ENCODE data around the gene DOCK10.

DOCK10 gene

DNA sequence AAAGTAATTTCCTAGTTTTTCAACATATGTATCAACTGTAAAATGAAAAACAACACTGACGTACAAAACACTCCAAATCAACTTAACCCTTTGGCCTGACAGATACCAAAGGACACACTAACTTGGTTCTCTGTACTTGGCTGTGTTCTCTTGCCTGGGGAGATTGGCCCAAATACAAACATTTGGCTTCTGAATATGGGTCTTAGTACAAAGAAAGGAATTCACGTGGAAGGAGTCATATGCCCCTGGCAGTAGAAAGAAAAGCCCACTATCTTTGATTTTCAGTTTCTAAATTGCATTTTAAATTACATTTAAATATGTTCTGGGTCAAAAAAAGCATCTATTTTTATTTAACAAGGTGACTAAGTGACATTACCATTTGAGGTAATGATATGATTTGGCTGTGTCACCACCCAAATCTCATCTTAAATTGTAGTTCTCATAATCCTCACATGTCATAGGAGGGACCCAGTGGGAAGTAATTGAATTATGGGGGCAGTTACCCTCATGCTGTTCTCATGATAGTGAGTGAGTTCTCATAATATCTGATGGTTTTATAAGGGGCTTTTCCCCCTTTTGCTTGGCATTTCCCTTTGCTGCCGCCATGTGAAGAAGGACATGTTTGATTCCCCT lies 172.6 kb downstream of the DOCK10 start:
- no peak for DNase-seq

GRCh38 chr2:224865016-224865415 lies 177.3 kb downstream of the DOCK10 start:
- no peak for DNase-seq

- no peak for DNase-seq
Measured at GRCh38 chr2:224861266-224861665, 181.0 kb downstream of the DOCK10 start.

- DNase-seq = no peak
Measured at GRCh38 chr2:224860786-224861185, 181.5 kb downstream of the DOCK10 start.

DNA sequence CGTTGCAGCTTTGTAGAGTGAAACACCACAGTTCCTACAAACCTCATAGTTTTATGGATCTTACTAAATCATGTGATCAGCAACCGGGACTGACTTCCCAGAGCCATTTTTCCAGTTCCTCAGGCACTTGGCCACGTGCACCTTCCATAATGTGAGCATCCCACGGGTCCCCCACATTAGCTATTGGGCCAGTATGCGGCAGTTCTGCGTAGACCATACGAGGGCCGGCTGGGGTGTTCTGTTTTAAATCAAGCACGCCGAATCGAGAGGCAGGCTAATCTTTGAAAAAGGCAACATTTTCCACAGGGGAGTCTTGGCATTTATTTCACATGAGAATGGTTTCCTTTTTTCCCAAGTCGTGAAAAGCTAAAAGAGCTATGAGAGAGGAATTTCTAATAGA lies 190.5 kb downstream of the DOCK10 start:
- no peak for DNase-seq

DNA sequence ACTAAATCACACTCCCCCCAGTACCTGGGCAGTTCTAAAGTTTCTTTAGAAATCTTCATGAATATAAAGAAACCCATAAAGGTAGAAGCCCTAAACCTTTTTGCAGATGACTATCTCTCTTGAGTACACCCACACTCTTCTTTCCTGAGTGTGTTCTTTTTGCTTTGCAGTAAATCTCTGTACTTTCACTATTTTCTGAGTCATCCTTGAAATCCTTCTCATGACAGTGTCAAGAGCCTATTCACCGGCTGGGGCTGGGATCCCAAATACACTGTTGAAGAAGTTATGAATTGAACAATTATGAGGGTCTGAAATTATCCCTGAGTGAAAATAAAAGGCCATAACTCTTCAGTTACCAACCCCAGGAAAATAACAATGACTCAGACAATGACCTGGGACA lies 192.2 kb downstream of the DOCK10 start:
- no peak for DNase-seq

DNA sequence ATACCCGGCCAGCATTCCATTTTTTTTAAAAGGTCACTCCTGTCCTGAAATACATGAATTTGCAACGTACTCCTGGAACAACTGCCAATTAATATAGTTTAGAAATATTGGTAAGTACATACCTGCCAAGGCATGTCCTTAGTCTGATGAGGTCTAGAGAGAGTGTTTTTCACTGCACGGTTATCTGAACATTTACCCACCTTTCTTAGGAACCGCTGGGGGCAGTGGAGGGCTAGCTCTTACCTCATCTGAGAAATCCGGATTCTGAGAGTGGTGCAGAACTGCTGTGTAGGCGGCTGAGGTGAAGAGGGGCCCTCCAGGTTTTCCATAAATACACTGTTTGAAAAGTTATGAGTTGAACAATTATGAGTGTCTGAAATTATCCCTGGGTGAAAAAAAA lies 193.0 kb downstream of the DOCK10 start:
- no peak for DNase-seq

- DNase-seq = no peak
Measured at GRCh38 chr2:224847961-224848850, 194.1 kb downstream of the DOCK10 start.

DNA sequence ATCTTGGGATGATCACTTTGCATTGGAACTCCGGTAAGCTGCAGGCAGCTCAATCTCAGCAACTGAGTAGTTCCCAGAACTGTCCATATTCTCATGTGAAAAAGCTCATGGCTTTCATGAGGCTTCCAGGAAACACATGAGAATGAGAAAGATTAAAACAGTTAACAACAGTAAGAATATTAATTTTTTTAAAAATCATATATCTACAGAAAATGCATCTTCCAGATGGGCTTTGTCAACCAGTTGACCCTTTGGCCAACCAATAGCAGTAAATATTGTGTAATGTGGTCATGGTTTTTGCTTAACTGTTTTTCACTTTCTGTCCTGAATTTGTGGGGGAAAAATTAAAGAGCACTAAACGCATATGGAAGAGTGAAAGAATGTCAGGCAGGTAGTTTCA lies 194.9 kb downstream of the DOCK10 start:
- DNase-seq = no peak

DNA sequence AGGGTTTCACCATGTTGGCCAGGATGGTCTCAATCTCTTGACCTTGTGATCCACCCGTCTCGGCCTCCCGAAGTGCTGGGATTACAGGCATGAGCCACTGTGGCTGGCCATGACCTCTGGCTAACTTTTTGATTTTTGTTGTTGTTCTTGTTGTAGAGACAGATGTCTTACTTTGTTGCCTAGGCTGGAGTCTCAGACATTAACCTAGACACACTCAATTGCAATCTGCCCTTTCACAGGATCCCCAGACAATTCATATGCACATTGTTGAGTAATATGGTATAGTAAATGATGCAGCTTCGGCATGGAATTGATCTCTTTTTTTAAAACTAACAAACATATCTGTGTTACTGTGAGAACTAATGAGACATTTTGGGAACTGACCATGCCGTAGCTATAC lies 195.6 kb downstream of the DOCK10 start:
- DNase-seq = no peak

GRCh38 chr2:224846161-224846560 lies 196.1 kb downstream of the DOCK10 start:
- no peak for DNase-seq

DNA sequence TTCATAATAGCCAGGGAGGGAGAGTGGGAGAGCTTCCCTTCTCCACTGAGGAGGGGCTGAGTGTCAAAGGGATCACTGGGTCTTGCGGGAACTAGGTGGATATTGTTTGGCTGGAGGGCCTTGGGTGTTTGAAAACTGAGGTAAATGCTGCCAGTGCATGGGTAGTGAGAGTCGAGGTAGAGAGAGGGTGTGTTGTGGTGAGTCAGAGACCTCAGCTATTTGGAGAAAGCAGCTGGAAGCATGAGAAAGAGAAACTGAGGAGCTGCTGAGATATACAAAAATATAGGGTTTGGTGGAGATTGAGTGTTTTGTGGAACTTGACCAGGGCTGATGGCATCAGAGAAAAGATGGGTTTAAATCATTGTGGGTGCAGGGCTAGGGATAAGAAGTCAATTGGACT lies 199.1 kb downstream of the DOCK10 start:
- DNase-seq = no peak

GRCh38 chr2:224841910-224842309 lies 200.4 kb downstream of the DOCK10 start:
- no peak for DNase-seq

DNA sequence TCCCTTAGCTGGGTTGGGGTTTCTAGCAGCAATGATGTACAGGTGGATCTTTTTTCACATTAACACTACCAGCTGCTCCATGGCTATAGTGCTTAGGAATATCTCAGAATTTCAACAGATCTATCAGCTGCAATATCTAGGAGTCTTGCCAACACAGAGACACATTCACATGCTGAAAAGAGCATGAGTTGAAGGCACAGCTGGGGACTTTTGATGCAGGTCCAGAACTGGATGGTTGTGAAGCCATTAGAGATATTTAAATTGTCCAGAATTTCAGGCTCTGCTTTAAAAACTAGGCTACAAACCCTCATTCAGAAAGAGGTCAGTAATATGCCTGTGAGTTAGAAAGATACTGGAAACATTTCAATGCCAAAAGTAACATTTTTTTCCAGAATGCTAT lies 203.9 kb downstream of the DOCK10 start:
- no peak for DNase-seq

DNA sequence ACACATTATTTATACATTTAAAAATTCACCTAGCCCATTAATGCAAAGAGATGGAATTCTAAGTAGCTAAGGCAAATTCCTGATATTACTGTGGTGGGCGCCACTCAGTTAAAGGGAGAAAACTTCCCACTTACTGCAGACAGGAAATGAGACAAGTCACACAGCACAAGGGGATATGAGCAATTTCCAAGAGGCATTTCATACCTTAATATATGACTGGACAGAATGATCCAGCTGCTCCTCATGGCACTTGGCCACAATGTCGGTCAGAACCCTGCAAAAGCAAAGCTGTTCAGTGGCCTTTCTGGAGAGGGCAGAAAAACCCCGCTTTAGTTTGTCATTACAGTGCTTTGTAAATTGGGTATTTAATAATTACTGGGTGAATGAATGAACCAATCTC lies 204.7 kb downstream of the DOCK10 start:
- no peak for DNase-seq

DNA sequence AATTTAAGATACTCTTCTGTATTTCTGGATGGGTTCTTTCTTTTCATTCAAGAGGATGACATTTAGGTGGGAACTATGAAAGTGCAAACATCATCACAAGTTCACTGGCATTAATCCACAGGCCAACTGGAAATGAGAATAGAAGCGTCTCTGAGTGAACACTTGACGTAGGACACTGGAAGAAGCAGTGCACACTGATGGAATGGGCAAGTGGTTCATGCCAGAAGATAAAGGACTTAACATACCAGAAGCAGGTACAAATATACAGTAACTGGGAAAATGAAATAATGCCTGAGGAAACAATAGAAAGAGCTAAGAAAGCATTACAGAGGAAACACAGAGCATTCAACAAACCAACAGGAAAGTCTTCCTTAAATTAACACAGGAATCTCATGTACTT lies 205.2 kb downstream of the DOCK10 start:
- no peak for DNase-seq

DNA sequence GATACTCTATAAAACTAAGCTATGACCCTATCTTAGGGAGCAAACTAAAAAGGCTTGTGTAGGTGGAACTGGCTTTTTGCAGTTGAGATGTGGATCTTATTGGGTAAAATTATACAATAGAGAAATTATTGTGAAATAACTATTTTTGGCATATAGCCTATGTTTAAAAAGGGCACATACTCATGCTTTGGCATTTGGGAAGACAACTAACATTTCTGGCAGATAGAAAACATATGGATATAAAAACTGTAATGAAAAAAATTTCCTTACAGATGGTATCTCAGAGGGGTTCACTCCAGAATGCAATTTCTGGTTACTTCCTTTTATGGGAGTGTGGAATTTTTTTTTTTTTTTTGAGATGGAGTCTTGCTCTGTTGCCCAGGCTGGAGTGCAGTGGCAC lies 206.0 kb downstream of the DOCK10 start:
- no peak for DNase-seq

DNA sequence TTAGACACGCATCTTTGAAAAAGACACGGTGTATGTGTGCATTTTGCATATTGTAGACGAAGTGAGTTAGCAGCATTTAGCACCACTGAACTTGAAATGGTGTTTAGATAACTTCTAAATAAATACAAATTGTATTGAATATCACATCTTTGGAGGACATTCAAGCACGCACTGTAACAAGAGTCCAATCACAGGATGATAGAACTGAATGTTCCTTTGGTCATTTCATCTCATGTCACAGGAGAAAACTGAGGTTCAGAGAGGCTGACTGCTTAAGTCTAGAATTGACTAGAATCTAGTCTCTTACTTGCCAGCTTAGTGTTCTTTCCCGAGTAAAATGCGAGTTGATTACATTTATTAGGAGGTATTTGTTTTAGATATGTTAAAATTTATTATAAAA lies 206.9 kb downstream of the DOCK10 start:
- no peak for DNase-seq

GRCh38 chr2:224833986-224834385 lies 208.3 kb downstream of the DOCK10 start:
- DNase-seq = no peak

GRCh38 chr2:224832207-224832606 lies 210.1 kb downstream of the DOCK10 start:
- DNase-seq = no peak

GRCh38 chr2:224831530-224831929 lies 210.7 kb downstream of the DOCK10 start:
- DNase-seq = no peak

DNA sequence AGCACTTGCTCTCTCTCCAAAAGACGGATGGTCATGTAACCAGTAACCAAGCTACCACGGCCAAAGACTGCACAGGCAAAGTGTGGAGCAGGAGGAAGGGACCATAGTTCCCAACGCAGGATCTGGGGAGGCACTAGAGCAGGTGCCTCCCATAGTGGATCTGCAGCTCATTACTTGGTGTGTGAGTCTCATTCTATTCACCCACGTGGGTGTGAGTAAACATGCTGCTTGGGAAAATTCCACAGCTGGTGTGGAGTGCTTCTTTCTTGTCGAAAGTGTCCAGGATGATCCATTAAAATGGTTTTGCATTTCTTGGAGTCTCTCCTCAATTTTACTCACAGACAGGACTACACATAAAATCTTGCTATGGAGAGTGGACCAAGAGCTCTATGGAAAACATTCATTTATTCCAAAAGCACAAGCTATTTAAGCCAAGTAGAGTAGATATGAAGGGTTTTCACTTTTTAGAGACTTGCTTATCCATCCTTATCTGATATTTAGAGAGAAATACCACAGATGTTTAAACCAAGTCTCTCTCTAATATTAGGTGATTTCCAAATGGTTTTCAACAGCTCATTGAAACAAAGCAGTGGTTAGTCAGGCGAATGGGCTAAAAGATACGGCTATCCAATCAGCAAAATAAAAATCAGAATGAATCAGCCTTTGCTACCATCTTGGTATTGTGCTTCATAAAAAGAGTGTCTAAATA lies 221.8 kb downstream of the DOCK10 start:
- DNase-seq = no peak

DNA sequence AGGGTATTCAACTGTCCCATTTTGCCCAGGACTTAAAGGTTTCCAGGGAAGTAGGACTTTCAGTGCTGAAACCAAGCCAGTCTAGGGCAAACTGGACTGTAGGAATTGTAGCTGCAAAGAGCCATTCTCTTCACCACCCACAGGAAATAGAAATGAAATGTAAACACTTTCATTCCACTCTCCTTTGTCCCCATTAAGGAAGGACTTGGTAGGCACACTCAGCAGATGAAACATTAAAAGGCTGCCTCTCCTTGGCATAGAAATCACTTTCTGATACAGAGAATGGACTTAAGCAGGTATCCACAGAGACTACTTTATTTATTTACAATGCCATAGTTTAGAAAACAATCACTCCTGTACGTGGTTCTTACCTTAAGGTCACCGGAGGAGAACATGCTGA lies 223.2 kb downstream of the DOCK10 start:
- DNase-seq = no peak

DNA sequence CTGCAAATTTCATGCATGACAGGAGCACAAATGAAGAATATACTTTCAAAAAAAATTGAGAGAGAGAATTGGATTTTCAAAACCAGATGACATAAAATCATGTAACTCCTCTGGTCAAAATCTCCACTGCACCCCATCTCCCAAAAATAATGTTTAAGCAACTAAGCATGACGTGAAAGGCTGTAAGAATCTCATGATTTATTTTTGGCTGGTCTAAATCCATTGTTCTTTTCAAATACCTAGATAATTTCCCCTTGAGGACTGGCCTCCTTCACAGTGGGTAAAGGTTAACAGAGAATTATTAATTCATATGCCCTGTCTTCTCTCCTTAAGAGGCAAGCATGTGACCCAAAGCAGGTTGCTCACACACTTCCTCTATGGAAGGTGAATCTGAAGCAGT lies 224.6 kb downstream of the DOCK10 start:
- no peak for DNase-seq
